Common myeloid progenitor, CD34-positive (primary cell): ENCODE results near the gene STARD13.

Experiments used
- CTCF ChIA-PET: fragments of 350-600 bp; sonication (Branson Sonifier 250); formaldehyde crosslinking; loops from one replicate; lab custom pipeline; 2021; ENCODE audit warnings: antibody characterized with exemption; lab: Charles Lee
- POLR2A ChIA-PET: fragments of 350-600 bp; sonication (Branson Sonifier 250); formaldehyde crosslinking; loops from one replicate; lab custom pipeline; 2021; ENCODE audit warnings: antibody characterized with exemption; lab: Charles Lee
- DNase-seq, 3 donors: peaks; one replicate each; pipeline versions ENCODE4 v3.0.0 to v3.0.0-alpha.2; 2013
- H3K27ac ChIP-seq, 2 experiments: 1 replicate in 1 of 2; 2 replicates in 1 of 2; pipeline ENCODE4 v1.7.0; 2013; ENCODE audit warnings: inconsistent platforms in 2 of 2, low read length in 2 of 2, mild to moderate bottlenecking in 2 of 2, low read depth in 1 of 2, moderate library complexity in 1 of 2; ENCODE audit not compliant: severe bottlenecking in 2 of 2, insufficient read depth in 1 of 2, poor library complexity in 1 of 2
- H3K27me3 ChIP-seq, 5 experiments: replicated peaks in 2 of 5; 1 replicate in 3 of 5; 2 replicates in 2 of 5; pipeline versions ENCODE4 v1.6.1 to v1.7.0; 2013; ENCODE audit warnings: low read length in 4 of 5, mild to moderate bottlenecking in 2 of 5, moderate library complexity in 2 of 5, inconsistent platforms in 1 of 5; ENCODE audit not compliant: insufficient read depth in 5 of 5, control insufficient read depth in 4 of 5
- H3K36me3 ChIP-seq, 4 experiments: 1 replicate in 2 of 4; 2 replicates in 2 of 4; pipeline versions ENCODE4 v1.6.1 to v1.7.0; 2013; ENCODE audit warnings: low read length in 3 of 4, control low read depth in 1 of 4, mild to moderate bottlenecking in 1 of 4; ENCODE audit not compliant: control insufficient read depth in 4 of 4, insufficient read depth in 4 of 4
- H3K4me1 ChIP-seq, 4 experiments: 1 replicate in 3 of 4; 2 replicates in 1 of 4; pipeline versions ENCODE4 v1.6.1 to v1.7.1; 2013; ENCODE audit warnings: low read length in 3 of 4, mild to moderate bottlenecking in 3 of 4, control low read depth in 1 of 4, inconsistent platforms in 1 of 4, moderate library complexity in 1 of 4; ENCODE audit not compliant: control insufficient read depth in 4 of 4, insufficient read depth in 4 of 4; ENCODE audit errors: control extremely low read depth in 1 of 4
- H3K4me3 ChIP-seq, 7 experiments: 1 replicate in 4 of 7; 2 replicates in 3 of 7; pipeline versions ENCODE4 v1.5.1 to v1.7.0; 2013; ENCODE audit warnings: mild to moderate bottlenecking in 7 of 7, low read length in 6 of 7, moderate library complexity in 6 of 7, inconsistent platforms in 2 of 7, low read depth in 2 of 7, control low read depth in 1 of 7; ENCODE audit not compliant: insufficient read depth in 4 of 7, control insufficient read depth in 1 of 7; ENCODE audit errors: extremely low read depth in 1 of 7
- H3K9me3 ChIP-seq, 5 experiments: 1 replicate in 4 of 5; 2 replicates in 1 of 5; pipeline versions ENCODE4 v1.6.1 to v1.7.1; 2013; ENCODE audit warnings: low read length in 4 of 5, mild to moderate bottlenecking in 2 of 5, inconsistent platforms in 1 of 5, low read depth in 1 of 5, moderate library complexity in 1 of 5; ENCODE audit not compliant: control insufficient read depth in 4 of 5, insufficient read depth in 2 of 5; ENCODE audit errors: control extremely low read depth in 1 of 5
- WGBS: methylation state at CpG from one replicate; pipeline ENCODE4 v1.1.5; 2013; ENCODE audit not compliant: insufficient coverage; 5-methylcytosine and 5-hydroxymethylcytosine counted together

The STARD13 gene

DNA sequence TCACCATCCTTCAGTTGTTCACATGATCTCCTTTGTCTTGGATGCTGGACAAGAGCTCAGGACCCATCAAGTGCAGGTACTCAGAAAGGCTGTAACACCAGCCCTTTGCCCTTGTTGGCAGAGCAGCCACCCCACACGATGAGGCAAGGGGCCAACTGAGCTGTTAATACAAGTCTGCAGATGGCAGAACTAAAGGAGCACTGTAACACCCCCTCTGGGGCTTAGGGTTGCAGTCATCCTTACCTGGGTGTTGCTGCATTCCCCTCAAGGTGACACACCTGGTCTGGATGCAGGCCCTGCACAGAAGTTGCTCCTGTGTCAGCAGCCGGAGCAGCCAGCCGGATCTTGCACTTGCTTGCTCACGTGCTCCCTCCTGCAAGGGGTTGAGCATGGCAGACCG, 52.0 kb downstream of the STARD13 start:
- no peaks in the 10 kb centered on the region for H3K36me3 ChIP-seq
- no peak overlapping the region for H3K4me3 ChIP-seq
- DNase-seq: no peak
- 94% methylated on average over 5 of the region's 5 CpGs for WGBS
- peaks cover 0 to 5% (median under 1%) of the 10 kb centered on the region in 4 experiments for H3K4me1 ChIP-seq
- H3K27ac ChIP-seq: no peak overlapping the region
- POLR2A ChIA-PET: no interaction called here
- peaks cover 0 to 10% (median 7%) of the 10 kb centered on the region in 5 experiments for H3K9me3 ChIP-seq
- no peaks in the 10 kb centered on the region for H3K27me3 ChIP-seq
- CTCF ChIA-PET: no interaction called here

GRCh38 chr13:33232883-33233282, 52.7 kb downstream of the STARD13 start:
- Histone ChIP-seq H3K27ac (no peak overlapping the region), H3K4me3 (no peak overlapping the region), H3K9me3 (peaks cover 0 to 10% (median 7%) of the 10 kb centered on the region in 5 experiments), H3K36me3 (no peaks in the 10 kb centered on the region), H3K4me1 (peaks cover 0 to 5% (median under 1%) of the 10 kb centered on the region in 4 experiments), H3K27me3 (no peaks in the 10 kb centered on the region)
- no peak for DNase-seq
- CTCF ChIA-PET: no interaction called here
- POLR2A ChIA-PET: no interaction called here
- 100% methylated on average over 2 of the region's 2 CpGs for WGBS

- no peak for DNase-seq
- peaks cover 0 to 5% (median under 1%) of the 10 kb centered on the region in 4 experiments for H3K4me1 ChIP-seq
Observed at GRCh38 chr13:33231339-33231738, 54.2 kb downstream of the STARD13 start.

GRCh38 chr13:33230178-33230881, 55.2 kb downstream of the STARD13 start:
- no peaks in the 10 kb centered on the region for H3K36me3 ChIP-seq
- no peak for DNase-seq
- WGBS: 91% methylated on average over 3 of the region's 6 CpGs
- H3K4me3 ChIP-seq: no peak overlapping the region
- H3K27me3 ChIP-seq: no peaks in the 10 kb centered on the region
- H3K9me3 ChIP-seq: peaks cover 0 to 10% (median 7%) of the 10 kb centered on the region in 5 experiments
- ChIA-PET POLR2A (interaction anchor here (0.7 kb wide), 1 partner anchor 292 kb away, joined by 3 read pairs; no protein-coding TSS in a partner anchor), CTCF (interaction anchor here (1.1 to 3.8 kb wide), 7 partner anchors 10 to 494 kb away, joined by 3 to 16 read pairs (median 4); no protein-coding TSS in a partner anchor)
- peaks cover 0 to 5% (median under 1%) of the 10 kb centered on the region in 4 experiments for H3K4me1 ChIP-seq
- no peak overlapping the region for H3K27ac ChIP-seq

More at GRCh38 chr13:33231339-33231738, 54.2 kb downstream of the STARD13 start:
- peaks cover 0 to 10% (median 7%) of the 10 kb centered on the region in 5 experiments for H3K9me3 ChIP-seq
- H3K4me3 ChIP-seq: no peak overlapping the region
- H3K36me3 ChIP-seq: no peaks in the 10 kb centered on the region
- WGBS: 100% methylated on average over 2 of the region's 4 CpGs
- ChIA-PET CTCF (no interaction called here), POLR2A (no interaction called here)
- no peak overlapping the region for H3K27ac ChIP-seq
- H3K27me3 ChIP-seq: no peaks in the 10 kb centered on the region

DNA sequence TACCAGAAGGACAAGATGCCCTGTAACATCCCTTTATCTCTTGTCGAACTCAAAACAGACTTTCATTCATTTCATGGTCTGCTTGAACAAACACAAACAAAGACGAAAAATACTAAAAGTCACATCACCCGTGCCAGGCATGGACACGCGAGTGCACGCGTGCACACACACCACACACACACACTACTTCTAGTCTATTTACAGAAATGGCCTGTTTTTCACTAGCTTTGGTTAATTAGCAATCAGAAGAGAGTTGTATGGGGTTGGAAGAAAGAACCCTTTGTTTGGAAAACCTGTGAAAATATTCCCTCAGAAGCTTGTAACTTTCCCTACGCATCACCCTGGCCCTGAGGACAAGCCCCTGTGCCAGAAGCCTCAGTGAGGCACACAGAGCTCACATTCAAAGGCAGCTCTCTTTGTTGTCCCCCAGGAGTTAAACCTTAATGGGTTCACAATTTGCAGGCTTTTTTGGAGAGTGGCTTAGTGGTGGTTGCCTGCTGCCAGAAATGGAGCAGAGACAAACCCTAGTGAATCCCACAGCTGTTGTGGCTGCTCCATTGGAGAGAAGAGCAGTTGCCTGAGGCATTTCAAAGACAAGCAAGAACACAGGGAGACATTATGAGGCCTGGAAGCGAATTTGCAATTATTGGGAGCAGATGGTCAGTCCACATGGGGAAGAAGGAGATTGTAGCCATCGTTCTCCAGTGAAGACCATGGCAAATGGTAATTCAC, 55.9 kb downstream of the STARD13 start:
- whole genome bisulfite sequencing: 96% methylated on average over 4 of the region's 10 CpGs
- Histone ChIP-seq H3K4me1 (peaks cover 0 to 5% (median under 1%) of the 10 kb centered on the region in 4 experiments), H3K4me3 (no peak overlapping the region), H3K36me3 (no peaks in the 10 kb centered on the region), H3K27me3 (no peaks in the 10 kb centered on the region), H3K27ac (no peak overlapping the region), H3K9me3 (peaks cover 0 to 10% (median 7%) of the 10 kb centered on the region in 5 experiments)
- no peak for DNase-seq
- CTCF ChIA-PET: interaction anchor here (0.9 to 3.8 kb wide), 10 partner anchors 11 to 494 kb away, joined by 3 to 16 read pairs (median 4); no protein-coding TSS in a partner anchor
- POLR2A ChIA-PET: interaction anchor here (0.7 kb wide), 1 partner anchor 292 kb away, joined by 3 read pairs; no protein-coding TSS in a partner anchor

DNA sequence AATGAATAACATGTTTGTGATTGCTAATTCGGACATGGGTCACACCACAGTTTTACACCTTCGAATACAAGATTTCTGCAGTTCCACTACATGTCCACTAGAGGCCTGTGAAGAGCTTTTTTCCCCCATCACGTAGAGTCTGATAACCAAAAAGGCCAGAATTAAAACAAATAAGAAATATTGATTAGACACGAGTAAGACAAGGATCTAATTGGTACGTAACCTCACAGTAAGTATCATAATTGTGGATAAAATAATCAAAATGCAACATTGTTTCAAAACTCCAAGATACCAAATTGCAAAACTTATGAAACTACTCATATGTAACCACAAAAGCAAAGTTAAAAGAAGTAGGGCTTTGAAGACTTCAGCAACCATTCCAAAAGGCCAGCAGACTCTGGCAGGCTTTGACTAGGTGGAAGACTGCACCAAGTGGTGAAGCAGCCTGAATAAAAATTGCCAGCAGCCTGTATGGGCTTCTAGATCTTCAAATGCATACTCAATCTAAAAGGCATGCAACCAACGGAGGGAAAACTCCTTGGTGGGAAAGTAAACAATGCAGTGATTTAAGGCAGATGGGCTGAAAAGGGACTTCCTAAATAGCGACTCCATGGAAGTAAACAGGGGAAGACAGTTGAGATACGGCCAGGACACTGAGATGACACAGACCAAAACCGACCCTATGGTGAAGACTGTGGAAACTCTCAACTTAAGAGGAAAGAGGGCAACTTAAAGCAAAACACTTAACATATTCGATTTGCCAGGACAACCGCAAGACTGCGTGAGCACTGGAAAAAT, 56.7 kb downstream of the STARD13 start:
- Histone ChIP-seq H3K4me1 (peaks cover 0 to 5% (median under 1%) of the 10 kb centered on the region in 4 experiments), H3K27ac (no peak overlapping the region), H3K9me3 (peaks cover 0 to 14% (median 7%) of the 10 kb centered on the region in 5 experiments), H3K4me3 (no peak overlapping the region), H3K27me3 (no peaks in the 10 kb centered on the region), H3K36me3 (no peaks in the 10 kb centered on the region)
- ChIA-PET POLR2A (no interaction called here), CTCF (interaction anchor here (0.9 to 3.8 kb wide), 9 partner anchors 11 to 495 kb away, joined by 3 to 16 read pairs (median 5); no protein-coding TSS in a partner anchor)
- 71% methylated on average over 7 of the region's 12 CpGs for WGBS
- DNase-seq: peak; percentile 47 to 54 (median 50)
